Measurements from ENCODE around the gene SELENOO.
A peak's percentile ranks its signal among the peaks of the same experiment; 100 is the strongest.

Gene SELENOO

DNA sequence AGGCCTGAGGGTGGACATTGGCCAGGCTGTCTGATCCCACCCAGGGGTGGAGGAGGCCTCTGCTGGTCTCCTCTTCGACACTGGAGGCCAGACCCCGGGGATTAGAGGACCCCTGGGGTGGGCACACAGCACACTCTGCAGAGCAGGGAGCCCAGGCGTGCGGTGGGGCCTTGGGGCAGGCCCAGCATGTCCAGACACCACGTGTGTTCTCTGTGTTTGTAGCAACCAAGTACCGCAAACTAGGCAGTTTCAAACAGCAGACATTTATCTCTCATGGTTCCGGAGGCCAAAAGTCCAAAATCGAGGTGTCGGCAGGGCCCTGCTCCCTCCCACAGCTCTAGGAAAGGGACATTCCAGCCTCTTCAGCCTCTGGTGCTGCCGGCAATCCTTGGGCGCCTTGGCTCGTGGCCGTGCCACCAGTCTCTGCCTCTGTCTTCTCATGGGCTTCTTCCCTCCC is 28.8 kb upstream of the SELENOO start:
- no peak for DNase-seq (ENCODE audit: low spot score)

DNA sequence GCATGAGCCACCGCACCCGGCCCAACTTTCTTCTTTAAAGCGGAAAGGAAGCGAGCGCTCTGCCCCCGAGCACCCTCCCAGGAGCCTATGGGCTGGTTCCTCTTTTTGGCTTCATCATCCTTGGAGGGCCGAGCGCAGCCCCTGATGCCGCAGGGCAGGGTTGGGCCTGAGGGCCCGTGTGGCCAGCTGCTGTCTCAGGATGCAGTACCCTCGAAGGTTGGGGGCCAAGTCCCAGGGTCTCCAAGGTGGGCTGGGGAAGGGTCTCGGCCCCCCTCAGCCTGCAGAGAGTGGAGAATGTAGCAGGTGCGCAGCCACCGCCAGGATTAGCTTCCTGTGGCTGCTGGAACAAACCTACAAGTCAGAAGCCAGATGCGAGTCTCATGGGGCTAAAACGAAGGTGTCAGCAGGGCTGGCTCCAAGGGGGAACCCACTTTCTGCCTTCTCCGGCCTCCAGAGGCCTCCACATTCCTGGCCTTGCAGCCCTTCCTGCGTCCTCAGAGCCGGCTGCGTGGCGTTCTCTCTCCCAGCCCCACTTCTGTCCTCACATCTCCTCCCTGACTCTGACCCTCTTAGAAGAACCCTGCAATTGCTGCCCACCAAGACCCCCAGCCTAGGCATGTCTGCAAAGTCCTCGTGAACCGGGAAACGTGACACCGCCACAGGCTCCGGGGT is 27.4 kb upstream of the SELENOO start:
- no peak for DNase-seq (ENCODE audit: low spot score)

DNA sequence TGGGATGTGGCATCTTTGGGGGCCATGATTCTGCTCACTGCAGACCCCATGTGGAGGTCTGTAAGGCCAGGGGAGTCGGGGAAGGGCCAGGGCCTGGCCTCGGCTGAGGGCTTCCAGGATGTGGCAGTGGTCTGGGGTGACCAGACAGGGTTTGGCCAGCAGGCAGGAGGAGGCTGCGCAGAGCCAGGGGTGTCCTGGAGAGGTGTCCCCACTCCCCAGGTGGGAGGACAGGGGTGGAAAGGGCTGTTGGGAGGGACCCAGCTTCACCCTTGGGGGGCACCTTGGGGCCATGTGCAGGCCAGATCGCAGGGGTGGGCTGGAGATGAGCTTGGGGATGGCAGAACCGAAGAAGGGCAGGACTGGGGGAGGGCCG is 26.8 kb upstream of the SELENOO start:
- DNase-seq (ENCODE audit: low spot score): no peak

DNA sequence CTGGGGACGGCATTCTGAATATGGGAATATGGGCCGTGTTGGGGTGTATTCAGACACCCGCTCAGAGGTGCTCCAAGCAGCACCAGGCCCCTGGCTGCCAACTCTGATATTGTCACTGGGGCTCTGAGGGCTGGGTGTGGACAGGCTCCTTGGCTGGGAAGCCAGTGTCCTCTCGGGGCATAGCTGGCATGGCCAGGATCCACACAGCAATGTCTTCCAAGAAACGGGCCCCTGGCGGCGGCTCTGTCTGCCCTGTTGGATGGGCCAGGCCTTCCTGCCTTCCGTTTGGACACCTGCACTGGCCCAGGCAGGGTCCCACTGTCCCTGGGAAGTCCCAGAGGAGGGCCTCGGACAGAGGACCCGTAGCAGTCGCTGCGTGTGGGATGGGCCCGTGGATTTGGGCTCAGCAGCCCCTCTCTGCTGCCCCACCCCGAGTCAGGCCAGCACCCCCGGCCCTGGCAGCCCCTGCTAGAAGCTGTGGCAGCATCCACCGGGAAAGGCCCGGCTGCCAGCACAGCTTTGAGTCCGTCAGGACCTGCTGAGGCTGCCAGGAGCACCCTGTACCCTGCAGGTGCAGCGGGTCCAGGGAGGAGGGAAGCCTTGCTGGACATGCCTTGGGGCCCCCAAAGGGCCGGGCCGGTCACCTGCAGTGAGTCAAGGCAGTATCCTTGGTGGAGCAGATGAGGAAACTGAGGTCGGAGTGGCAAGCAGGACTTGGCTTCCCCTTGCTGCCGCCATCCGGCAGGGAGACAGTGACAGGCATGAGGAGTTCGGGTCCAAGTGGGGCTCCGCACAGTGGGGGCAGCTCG is 26.2 kb upstream of the SELENOO start:
- DNase-seq (ENCODE audit: low spot score): no peak

DNA sequence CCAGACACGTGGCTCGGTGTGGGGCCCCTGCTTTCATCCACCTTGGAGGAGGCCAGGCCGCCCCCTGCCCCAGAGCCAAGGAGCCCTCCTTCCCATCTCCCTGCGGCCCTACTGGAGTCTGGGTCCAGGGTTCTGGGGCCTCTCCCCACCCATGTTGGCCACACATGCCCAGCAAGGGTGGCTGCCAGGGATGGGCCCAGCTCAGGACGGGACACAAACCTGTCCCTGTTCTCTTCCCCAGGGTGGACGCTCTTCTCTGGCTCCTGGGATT is 25.7 kb upstream of the SELENOO start:
- DNase-seq (ENCODE audit: low spot score): no peak

DNA sequence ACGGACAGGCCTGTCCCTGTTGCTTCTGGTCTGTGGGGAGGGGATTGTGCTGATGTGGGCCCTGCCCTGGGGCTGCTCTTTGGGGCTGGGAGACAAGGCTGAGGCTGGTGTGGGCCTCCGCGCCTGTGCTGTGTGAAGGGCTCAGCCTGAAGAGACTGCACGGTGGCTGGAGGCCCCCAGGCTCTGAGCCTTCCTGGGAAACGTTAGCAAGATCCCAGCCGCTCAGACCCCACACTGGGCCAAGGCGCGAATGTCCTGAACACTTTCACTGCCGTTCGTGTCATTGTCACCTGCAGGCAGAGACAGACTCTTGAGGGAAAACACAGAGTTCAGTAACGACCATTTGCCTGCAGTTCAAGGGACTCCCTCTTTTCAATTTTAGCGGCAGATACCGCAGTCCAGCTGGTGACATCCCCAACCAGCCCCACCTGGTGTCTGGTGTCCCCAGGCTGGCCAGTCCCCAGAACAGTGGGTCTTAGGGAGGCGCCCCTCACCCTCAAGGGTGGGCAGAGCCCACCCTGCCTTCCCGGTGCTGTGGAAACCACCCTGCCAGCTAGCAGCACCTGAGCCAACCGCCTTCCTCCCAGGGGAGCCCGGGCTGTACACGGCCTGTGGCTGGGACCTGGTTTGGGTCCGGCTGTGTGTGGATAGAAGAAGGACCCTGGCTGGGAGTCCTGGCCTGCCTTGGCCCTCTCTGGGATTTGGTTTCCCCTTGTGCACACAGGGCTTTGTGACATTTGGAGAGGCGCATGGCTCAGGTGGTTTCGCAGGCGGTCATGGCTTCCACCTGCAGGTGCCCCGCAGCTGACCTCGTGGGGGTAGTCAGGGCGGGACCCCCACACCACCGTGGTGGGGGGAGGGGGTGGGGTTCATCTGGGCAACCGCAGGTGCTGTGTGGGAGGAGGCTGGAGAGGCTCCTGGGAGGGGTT is 24.6 kb upstream of the SELENOO start:
- DNase-seq (ENCODE audit: low spot score): no peak

DNA sequence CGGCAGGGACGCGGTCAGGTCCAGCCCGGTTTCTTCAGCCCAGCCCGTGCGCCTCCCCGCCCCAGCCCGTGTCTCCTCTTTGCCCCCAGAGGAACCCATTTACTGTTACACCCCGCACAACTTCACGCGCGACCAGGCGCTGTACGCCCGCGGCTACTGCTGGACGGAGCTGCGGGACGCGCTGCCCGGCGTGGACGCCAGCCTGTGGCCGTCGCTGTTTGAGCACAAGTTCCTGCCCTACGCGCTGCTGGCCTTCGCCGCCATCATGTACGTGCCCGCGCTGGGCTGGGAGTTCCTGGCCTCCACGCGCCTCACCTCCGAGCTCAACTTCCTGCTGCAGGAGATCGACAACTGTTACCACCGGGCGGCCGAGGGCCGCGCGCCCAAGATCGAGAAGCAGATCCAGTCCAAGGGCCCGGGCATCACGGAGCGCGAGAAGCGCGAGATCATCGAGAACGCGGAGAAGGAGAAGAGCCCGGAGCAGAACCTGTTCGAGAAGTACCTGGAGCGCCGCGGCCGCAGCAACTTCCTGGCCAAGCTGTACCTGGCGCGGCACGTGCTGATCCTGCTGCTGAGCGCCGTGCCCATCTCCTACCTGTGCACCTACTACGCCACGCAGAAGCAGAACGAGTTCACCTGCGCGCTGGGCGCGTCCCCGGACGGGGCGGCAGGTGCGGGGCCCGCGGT is 23.8 kb upstream of the SELENOO start:
- no peak for DNase-seq (ENCODE audit: low spot score)

DNA sequence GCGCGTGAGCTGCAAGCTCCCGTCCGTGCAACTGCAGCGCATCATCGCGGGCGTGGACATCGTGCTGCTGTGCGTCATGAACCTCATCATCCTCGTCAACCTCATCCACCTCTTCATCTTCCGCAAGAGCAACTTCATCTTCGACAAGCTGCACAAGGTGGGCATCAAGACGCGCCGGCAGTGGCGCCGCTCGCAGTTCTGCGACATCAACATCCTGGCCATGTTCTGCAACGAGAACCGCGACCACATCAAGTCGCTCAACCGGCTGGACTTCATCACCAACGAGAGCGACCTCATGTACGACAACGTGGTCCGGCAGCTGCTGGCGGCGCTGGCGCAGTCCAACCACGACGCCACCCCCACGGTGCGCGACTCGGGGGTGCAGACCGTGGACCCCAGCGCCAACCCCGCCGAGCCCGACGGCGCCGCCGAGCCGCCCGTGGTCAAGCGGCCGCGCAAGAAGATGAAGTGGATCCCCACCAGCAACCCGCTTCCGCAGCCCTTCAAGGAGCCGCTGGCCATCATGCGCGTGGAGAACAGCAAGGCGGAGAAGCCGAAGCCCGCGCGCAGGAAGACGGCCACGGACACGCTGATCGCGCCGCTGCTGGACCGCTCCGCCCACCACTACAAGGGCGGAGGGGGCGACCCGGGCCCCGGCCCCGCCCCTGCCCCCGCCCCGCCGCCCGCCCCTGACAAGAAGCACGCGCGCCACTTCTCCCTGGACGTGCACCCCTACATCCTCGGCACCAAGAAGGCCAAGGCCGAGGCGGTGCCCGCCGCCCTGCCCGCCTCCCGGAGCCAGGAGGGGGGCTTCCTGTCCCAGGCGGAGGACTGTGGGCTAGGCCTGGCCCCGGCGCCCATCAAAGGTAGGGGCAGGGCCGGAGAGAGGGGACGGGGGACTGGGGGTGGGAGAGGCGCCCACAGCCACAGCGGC is 23.0 kb upstream of the SELENOO start:
- DNase-seq (ENCODE audit: low spot score): no peak

DNA sequence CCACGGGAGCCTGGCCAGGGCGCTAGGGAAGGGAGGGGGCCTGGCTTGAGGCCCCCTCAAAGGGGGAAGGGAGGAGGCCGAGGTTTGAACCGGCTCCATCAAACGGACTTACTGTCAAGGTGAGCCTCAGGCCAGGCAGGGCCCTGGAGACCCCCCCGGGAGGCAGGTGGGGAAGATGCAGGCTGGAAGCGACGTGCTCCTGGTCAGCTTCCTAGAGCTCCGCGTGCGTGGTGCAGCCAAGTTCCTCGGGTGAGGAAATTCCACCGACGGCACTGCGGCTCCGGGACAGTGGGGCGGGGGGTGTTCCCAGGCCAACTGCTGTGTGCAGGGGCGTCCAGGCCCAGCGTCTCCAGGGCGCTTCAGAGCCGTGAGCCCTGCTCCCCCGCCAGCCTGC is 22.3 kb upstream of the SELENOO start:
- no peak for DNase-seq (ENCODE audit: low spot score)

DNA sequence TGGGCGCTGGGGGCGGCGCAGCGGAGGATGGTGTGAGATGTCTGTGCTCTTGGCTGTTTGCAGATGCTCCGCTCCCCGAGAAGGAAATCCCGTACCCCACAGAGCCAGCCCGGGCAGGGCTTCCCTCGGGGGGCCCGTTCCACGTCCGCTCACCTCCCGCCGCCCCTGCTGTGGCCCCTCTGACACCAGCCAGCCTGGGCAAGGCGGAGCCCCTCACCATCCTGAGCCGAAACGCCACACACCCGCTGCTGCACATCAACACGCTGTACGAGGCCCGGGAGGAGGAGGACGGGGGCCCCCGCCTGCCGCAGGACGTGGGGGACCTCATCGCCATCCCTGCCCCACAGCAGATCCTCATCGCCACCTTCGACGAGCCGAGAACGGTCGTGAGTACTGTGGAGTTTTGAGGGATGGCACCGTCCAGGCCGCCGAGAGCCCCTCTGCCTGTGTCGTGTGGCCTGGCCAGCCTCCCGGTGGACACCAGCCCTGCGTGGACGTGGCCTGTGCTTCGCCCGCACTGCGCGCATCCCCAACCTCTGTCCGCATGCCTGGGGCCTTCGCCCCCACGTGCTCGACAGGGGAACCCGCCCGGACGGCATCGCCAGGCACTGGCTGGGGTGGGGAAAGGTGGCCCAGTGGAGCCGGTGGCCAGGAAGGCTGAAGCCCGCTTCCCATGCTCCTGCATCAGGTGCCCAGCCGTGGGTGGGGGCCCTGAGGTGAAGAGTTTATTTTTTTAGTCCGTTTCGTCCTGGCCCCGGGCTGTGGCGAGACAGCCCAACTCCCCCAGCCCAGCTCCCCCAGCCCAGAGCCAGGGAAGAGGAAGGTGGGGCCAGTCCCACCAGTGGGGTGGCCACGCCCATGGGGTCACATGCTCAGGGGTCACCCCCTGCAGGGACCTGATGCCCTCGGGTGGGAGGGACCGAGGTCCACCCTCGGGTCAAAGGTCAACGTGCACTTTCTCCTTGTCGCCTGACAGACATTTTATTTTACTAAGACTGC is 21.6 kb upstream of the SELENOO start:
- no peak for DNase-seq (ENCODE audit: low spot score)

DNA sequence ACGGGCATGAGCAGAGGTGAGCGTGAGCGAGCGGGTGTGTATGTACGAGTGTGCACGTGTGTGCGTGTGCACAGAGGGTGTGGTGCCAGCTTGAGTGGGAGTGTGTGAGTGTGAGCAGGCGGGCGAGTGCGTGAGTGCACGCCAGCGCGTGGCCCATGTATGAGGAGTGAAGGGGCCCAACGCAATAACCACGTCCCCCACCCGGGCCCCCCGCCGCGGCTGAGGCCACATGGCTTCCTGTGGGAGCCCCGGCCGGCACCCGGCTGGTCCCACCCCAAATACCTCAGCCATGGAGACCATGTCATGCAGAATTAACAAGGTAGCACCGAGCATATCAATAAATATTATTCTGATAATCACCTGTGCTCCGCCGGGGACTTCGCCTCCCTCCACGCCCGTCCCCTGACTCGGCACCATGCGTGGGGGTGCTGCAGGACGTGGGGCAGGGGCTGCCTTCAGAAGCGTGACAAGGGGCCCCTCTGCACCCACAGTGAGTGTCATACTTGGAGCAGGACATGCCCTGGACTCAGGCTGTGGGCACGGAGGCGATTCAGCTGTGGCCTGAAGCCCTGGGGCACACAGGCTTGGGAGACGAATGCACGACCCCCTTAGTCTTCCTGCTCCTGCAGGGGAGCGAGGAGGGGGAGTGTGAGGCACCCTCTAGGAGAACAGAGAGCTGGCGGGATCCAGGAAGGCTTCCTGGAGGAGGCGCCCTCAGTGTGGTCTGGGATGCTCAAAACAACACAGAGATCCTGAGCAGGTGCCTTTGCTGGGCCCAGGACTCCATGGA is 20.7 kb upstream of the SELENOO start:
- no peak for DNase-seq (ENCODE audit: low spot score)

DNA sequence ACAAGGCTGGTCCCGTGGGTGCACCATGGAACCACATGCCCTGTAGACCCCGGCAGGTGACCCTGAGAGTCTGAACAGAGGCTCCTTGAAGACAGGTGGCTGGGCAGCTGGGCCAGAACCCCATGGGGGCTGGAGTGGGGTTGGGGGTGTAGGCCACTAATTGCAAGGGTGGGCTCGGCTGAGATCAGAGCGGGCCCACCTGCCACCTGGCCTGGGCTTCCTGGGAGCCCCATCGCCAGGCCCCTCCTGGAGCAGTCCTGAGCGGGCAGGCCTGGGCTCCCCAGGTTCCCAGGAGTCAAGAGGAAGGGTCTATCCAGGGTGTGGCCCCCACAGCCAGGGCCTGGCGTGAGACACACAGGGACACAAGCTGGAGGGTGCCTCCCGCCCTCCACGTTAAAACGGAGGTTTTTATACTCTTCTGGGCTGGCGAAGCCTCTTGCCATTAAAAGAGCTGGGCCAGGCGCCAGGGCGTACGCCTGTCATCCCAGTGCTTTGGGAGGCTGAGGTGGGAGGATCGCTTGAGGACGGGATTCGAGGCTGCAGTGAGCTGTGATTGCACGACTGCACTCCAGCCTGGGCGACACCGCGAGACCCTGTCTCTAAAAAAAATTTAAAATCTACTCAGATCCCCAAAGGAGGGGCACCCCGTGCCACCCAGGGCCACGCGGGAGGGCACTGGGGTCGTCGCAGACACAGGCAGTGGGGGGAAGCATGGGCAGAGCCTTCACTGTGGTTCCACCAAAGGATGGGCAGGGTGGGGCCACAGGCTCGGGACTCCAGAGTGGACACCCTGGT is 19.9 kb upstream of the SELENOO start:
- DNase-seq (ENCODE audit: low spot score): no peak

DNA sequence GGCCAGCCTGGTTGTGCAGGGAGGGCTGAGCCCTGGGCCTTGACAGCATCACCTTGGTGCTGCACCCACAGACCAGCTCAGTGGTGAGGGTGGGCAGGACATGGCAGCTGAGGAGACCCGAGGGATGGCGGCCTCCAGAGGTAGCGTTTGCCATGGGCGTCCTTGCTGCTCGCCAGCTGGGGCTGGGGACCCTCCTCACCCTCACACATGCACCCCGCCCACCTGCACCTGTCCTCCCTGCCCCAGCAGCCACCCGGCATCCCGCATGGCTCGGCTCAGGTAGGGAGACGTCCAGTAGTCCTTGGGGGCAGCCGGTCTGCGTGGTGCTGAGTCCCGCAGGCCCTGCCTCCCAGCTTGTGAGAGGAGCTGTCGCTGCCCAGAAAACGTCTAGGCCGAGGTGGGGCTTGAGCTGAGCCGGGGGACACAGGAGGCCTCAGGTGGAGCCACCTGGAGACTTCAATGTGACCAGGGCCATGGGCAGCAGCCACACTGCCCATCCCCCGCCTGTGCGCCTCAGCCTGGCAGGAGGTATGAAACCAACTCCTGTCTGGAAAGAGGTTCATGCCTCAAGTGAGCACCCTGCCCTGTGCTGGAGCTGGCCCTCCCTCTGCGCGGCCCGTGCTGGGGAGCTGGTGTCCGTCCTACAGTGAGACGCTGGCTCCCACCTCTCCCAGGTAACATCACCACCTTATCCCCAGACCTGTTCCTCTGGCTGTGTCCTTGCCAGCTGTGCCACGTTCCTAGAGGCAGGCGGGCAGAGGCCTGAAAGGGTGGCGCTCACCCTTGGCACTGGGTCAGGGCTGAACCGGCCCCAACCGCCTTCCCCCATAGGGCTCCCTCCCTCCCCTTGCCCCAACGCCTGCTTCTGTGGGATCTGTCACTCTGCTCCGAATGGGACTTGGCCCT is 18.4 kb upstream of the SELENOO start:
- no peak for DNase-seq (ENCODE audit: low spot score)

DNA sequence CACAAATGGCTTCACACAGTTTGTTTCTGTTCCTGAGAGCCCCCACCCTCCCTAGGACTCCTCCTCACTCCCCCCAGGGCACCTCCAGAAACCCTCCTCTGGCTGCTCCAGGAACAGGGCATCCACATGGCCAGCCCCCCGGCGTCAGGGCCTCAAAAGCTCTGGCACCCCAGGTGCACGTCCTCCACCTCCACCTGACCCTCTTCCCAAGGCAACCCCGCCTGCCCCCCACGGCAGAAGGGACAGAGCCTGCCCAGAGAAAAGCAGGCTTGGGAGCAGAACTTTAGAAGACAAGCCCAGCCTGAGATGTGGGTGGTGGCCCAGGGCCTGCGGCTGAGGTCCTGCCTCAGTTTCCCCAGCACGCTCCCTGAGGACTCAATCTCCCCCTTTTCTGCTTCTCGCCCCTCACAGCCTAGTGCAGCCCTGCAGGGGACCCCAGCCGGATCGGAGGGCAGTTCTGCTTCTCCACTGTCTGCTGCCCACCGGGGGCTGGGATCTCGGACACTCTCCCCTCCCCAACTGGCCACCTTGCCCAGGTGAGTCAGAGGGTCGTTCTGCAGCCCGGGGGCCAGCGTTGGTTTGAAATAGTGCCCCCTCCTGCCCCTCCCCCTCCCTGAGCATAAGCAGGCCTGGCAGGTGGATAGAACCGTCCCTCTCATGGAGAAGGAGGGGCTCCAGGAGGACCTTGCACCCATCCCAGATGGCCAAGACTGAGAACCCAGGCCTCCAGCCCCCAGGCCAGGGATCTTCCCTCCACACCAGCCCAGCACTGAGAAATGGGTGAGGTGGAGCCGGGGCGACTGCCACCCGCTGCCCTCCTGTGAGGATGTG is 17.5 kb upstream of the SELENOO start:
- no peak for DNase-seq (ENCODE audit: low spot score)

DNA sequence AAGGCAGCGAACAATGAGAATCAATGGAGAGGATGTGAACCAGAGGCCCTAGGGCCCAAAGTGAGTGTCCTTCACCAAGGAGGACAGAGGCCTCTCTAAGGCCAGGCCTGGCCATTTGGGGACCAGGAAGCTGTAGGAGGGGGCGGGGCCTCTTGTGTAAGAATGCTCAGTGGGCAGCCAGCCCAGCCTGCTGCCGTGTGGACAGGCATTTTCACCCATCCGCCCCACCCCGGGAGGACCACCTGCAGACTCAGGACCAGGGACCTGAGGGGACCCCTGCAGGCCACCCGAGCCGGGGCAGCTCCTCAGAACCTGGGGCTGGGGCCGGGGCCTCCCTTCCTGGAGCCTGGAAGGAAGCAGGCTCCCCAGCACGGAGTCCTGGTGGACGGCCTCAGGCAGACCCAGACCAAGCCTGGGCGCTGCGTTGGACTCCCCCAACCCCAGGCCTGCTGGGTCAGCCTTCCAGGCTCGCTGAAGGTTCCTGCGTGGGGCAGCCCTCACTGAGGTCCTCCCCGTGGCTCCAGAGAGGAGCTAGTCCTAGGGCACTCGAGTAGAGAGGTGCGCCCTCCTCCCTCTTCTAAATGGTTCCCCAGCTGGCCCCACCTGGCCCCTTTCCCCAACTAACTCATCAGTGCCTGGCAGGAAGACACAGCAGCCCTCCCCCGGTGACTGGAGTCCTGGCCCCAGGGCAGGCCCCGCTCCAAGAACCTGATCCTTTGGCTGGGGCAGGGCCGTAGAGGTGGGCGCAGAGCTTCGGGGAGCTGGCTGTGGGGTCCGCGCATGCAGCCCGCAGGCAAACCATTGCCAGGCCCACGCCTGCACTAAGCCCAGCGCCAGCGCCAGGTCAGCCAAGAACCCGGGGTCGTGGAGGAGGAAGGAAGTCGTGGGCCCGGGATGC is 16.6 kb upstream of the SELENOO start:
- DNase-seq (ENCODE audit: low spot score): peak; percentile 67

Measured in AG08395 (cell line).